HepG2 (cell line): ENCODE data around the gene MRNIP. TPM values are rescaled to one million over a fixed set of nuclear protein-coding genes. Genes with fewer than 3 reads are reported as not detected.

Experiments
- ATAC-seq: fragments of 200-7000 bp; cut with Tn5 transposase; 3 replicates; pipeline ENCODE4 v1.9.1; 2020; ENCODE audit warnings: mild to moderate bottlenecking, moderate library complexity
- BruUV-seq: library from RNA; stranded (reverse); fragments of 400-500 nt; replicated peaks from 2 replicates; lab custom pipeline; 2021; lab: Mats Ljungman, UMichigan
- CTCF ChIA-PET: fragments of 300-600 bp; formaldehyde crosslinking; extraction: SDS; loops from one replicate; lab custom pipeline; 2021; ENCODE audit warnings: low total read pairs, inconsistent platforms, low intra/inter-chr PET ratio; lab: Yijun Ruan, JAX
- POLR2A ChIA-PET: fragments of 350-600 bp; sonication (Branson Sonifier 250); formaldehyde crosslinking; loops from one replicate; lab custom pipeline; 2020; ENCODE audit warnings: antibody characterized with exemption, inconsistent platforms; lab: Yijun Ruan, JAX
- DNase-seq: peaks from one replicate; pipeline ENCODE4 v3.0.0-alpha.2; 2015; ENCODE audit warnings: low spot score
- FAIRE-seq: peaks from 3 replicates; lab custom pipeline; 2011; peaks lifted over from hg19 to GRCh38; lab: Jason Lieb, UNC
- H2AFZ ChIP-seq: one replicate; pipeline ENCODE4 v1.6.1; 2011; ENCODE audit warnings: low read length, inconsistent platforms
- H3K27ac ChIP-seq: fragments of 300-600 bp; 3 replicates; pipeline ENCODE4 v1.8.0; 2011; ENCODE audit warnings: mixed run types, mild to moderate bottlenecking, mixed read lengths, low read length, inconsistent platforms; ENCODE audit not compliant: insufficient read depth; ENCODE audit errors: extremely low read length
- H3K27me3 ChIP-seq, 2 experiments: fragments of 200-600 bp in 1 of 2; 2 replicates in 1 of 2; 3 replicates in 1 of 2; pipeline versions ENCODE4 v1.6.0 to v1.8.0; 2011; ENCODE audit warnings: low read length in 2 of 2, mild to moderate bottlenecking in 2 of 2, moderate library complexity in 2 of 2, inconsistent platforms in 1 of 2; ENCODE audit not compliant: insufficient read depth in 2 of 2, control insufficient read depth in 1 of 2
- H3K36me3 ChIP-seq, 2 experiments: fragments of 200-600 bp in 1 of 2; replicated peaks in 1 of 2; 2 replicates in 1 of 2; 3 replicates in 1 of 2; pipeline versions ENCODE4 v1.5.1 to v1.8.0; 2011; ENCODE audit warnings: low read length in 2 of 2, inconsistent platforms in 1 of 2; ENCODE audit not compliant: insufficient read depth in 2 of 2, control insufficient read depth in 1 of 2
- H3K4me1 ChIP-seq: 2 replicates; pipeline ENCODE4 v1.5.1; 2012; ENCODE audit warnings: low read length, inconsistent platforms; ENCODE audit not compliant: insufficient read depth
- H3K4me2 ChIP-seq: 2 replicates; pipeline ENCODE4 v1.6.0; 2011; ENCODE audit warnings: low read depth, low read length, inconsistent platforms
- H3K4me3 ChIP-seq, 3 experiments: fragments of 200-600 bp in 1 of 3; sonication (generic), shearing (Covaris generic) in 1 of 3; replicated peaks in 1 of 3; 2 replicates each; pipeline ENCODE4 v1.5.1; 2011 to 2016; ENCODE audit warnings: low read length in 3 of 3, inconsistent platforms in 2 of 3, low read depth in 2 of 3, mild to moderate bottlenecking in 2 of 3, control low read depth in 1 of 3, mixed read lengths in 1 of 3; ENCODE audit not compliant: insufficient read depth in 1 of 3
- H3K79me2 ChIP-seq: one replicate; pipeline ENCODE4 v1.6.1; 2011; ENCODE audit warnings: low read length, inconsistent platforms; ENCODE audit not compliant: insufficient read depth
- H3K9ac ChIP-seq: 2 replicates; pipeline ENCODE4 v1.6.0; 2011; ENCODE audit warnings: mild to moderate bottlenecking, low read depth, low read length, inconsistent platforms; ENCODE audit not compliant: insufficient read depth
- H3K9me3 ChIP-seq: 2 replicates; pipeline ENCODE4 v1.5.1; 2012; ENCODE audit warnings: mild to moderate bottlenecking, low read length
- H4K20me1 ChIP-seq: 2 replicates; pipeline ENCODE4 v1.6.0; 2011; ENCODE audit warnings: inconsistent platforms, mild to moderate bottlenecking, low read length, moderate library complexity; ENCODE audit not compliant: insufficient read depth
- CC2D1A ChIP-seq: sonication (generic); formaldehyde crosslinking; IDR thresholded peaks from 2 replicates; pipeline ENCODE4 v1.8.1; 2023; ENCODE audit warnings: mild to moderate bottlenecking, missing genetic modification reagents
- GZF1 ChIP-seq: sonication (generic); formaldehyde crosslinking; IDR thresholded peaks from 2 replicates; pipeline ENCODE4 v1.5.1; 2020; ENCODE audit warnings: mild to moderate bottlenecking, missing genetic modification reagents
- KLF9 ChIP-seq: IDR thresholded peaks from 2 replicates; pipeline ENCODE4 v1.6.1; 2016; ENCODE audit warnings: low read depth
- RARG ChIP-seq: sonication (generic); formaldehyde crosslinking; IDR thresholded peaks from 2 replicates; pipeline ENCODE4 v1.4.0; 2020; ENCODE audit warnings: low read depth, mild to moderate bottlenecking, missing genetic modification reagents
- RBM22 ChIP-seq: fragments of 200-400 bp; formaldehyde crosslinking; optimal IDR thresholded peaks from 2 replicates; pipeline ENCODE3; 2017; ENCODE audit warnings: mild to moderate bottlenecking, low read length, moderate library complexity
- SMARCC2 ChIP-seq: fragments of 450-650 bp; IDR thresholded peaks from 2 replicates; pipeline ENCODE4 v1.6.1; 2017; ENCODE audit warnings: antibody characterized with exemption, mild to moderate bottlenecking
- SNAI1 ChIP-seq: sonication (generic); formaldehyde crosslinking; IDR thresholded peaks from 2 replicates; pipeline ENCODE4 v1.5.0; 2020; ENCODE audit warnings: mild to moderate bottlenecking, missing genetic modification reagents, borderline replicate concordance
- ZFP36 ChIP-seq: fragments of 150-350 bp; IDR thresholded peaks from 2 replicates; pipeline ENCODE4 v1.6.1; 2018; ENCODE audit warnings: borderline replicate concordance, low read length, low read depth; ENCODE audit not compliant: partially characterized antibody
- ZNF10 ChIP-seq: sonication (generic); formaldehyde crosslinking; IDR thresholded peaks from 2 replicates; pipeline ENCODE4 v1.4.0; 2020; ENCODE audit warnings: mild to moderate bottlenecking, low read depth, missing genetic modification reagents, borderline replicate concordance
- ZNF850 ChIP-seq: sonication (generic); formaldehyde crosslinking; conservative IDR thresholded peaks from 2 replicates; pipeline ENCODE4 v1.9.0; 2021; ENCODE audit warnings: mild to moderate bottlenecking, missing genetic modification reagents
- WGBS: methylation state at CpG from one replicate; pipeline ENCODE4 v1.1.6; 2017; ENCODE audit warnings: low lambda C conversion rate; 5-methylcytosine and 5-hydroxymethylcytosine counted together
- in situ Hi-C: cut with HindIII; loops from 2 replicates; pipeline ENCODE4 v1.10.0; 2017; ENCODE audit warnings: low pct_unique_long_range_greater_than_20kb; ENCODE audit not compliant: extremely low pct_ligation_motif_present
- intact Hi-C: fragments of 100-400 bp; cut with micrococcal nuclease; formaldehyde crosslinking; loops from one replicate; pipeline ENCODE4 v1.10.0; 2022; ENCODE audit not compliant: unreplicated experiment
- polyA plus RNA-seq, 8 experiments: library from polyadenylated mRNA; depleted of rRNA in 3 of 8; stranded (reverse) in 7 of 8; unstranded in 1 of 8; fragments of >200 nt; fragmentation: Illumina TruSeq in 4 of 8; extraction: Trizol in 4 of 8; gene quantifications; 2 replicates each; pipeline versions ENCODE4 v1.2.1 to v1.2.3, GENCODE V29; 2011 to 2016; ENCODE audit warnings: low read depth in 4 of 8, missing spikeins in 1 of 8, mixed read lengths in 1 of 8; ENCODE audit not compliant: insufficient read depth in 1 of 8
- total RNA-seq, 5 experiments: library from RNA; depleted of rRNA; stranded (reverse); fragments of >200 nt; fragmentation: Illumina TruSeq; extraction: Trizol; gene quantifications; 2 replicates each; pipeline ENCODE4 v1.2.3, GENCODE V29; 2016; ENCODE audit warnings: low read depth in 1 of 5
- TF ChIP-seq, protein P1 (sequence below): sonication (generic); formaldehyde crosslinking; IDR thresholded peaks from 2 replicates; pipeline ENCODE4 v1.4.0; 2020; ENCODE audit warnings: missing genetic modification reagents
- TF ChIP-seq, protein P2 (sequence below): sonication (generic); formaldehyde crosslinking; IDR thresholded peaks from 2 replicates; pipeline ENCODE4 v1.8.0; 2022; ENCODE audit warnings: missing genetic modification reagents, low read depth, mild to moderate bottlenecking, borderline replicate concordance
- TF ChIP-seq, protein P3 (sequence below): sonication (generic); formaldehyde crosslinking; IDR thresholded peaks from 2 replicates; pipeline ENCODE4 v1.5.1; 2020; ENCODE audit warnings: mild to moderate bottlenecking, missing genetic modification reagents, moderate library complexity

The MRNIP gene
- total and polyA plus RNA-seq, 2 of the 13 experiments (the other 11 are each of a cell fraction or from before 2014, with no cell fraction given) = 15.5 to 34.1 TPM

DNA sequence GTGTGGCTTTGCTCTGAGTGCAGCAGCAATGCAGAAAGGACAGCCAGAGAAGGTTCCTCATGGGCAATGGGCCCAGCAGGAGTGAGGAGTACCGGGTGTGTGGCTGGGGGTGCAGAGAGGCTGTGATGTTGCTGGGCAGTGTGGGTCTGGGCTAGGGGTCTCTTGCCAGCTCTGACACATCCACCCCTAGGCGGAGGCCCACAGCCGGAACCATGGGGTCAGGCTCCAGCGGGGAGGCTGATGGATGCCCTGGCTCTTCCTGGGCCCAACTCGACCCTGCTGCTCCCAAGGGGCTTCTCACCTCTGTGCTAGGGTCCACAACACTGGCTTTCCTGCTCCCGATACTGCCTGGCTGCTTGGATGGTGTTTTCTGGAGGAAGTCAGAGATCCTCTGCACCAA lies 29.2 kb upstream of the MRNIP start:
- ChIA-PET POLR2A (no interaction called here), CTCF (no interaction called here)
- H3K27me3 ChIP-seq = no peaks in the 10 kb centered on the region
- peaks cover 20% of the 10 kb centered on the region for H3K9me3 ChIP-seq
- FAIRE-seq = no peak
- BruUV-seq = no TSS peak
- H3K9ac ChIP-seq = no peak overlapping the region
- H3K36me3 ChIP-seq = peaks cover 47 to 79% of the 10 kb centered on the region in 2 experiments
- ATAC-seq = no peak
- no peaks in the 10 kb centered on the region for H3K4me1 ChIP-seq
- in situ Hi-C loops = no loop called here
- no peaks in the 10 kb centered on the region for H4K20me1 ChIP-seq
- no peak overlapping the region for H3K4me2 ChIP-seq
- 100% methylated on average over 1 of the region's 6 CpGs for whole genome bisulfite sequencing
- no peak for DNase-seq
- H3K79me2 ChIP-seq = no peaks in the 10 kb centered on the region
- intact Hi-C loops = no loop called here
- no peak for TF ChIP-seq ZNF850 (CRISPR knock-in tag)
- no peak for TF ChIP-seq KLF9
- TF ChIP-seq SNAI1 (CRISPR knock-in tag) = no peak
- TF ChIP-seq RBM22 = no peak
- H3K27ac ChIP-seq = no peak overlapping the region
- H3K4me3 ChIP-seq = no peak overlapping the region
- no peak overlapping the region for H2AFZ ChIP-seq

DNA sequence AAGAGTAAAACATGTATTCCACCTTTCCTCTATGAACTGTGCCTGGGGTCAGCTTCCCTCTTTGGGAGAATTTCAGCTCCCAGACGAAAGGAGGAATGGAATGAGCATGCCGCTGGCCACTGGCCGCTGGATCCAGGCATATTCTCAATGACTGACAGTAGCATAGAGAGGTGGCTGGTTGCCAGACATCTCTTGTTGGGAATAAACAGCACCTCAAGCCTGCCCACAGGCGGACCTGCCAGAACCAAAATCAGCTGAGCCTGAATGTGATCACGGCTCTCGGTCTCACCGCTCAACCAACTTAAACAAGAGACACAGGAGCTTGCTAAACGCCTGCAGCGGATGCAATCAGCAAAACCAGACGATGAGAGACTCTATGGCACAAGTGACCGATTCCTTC lies 28.5 kb upstream of the MRNIP start:
- H3K27ac ChIP-seq = no peak overlapping the region
- peaks cover 27% of the 10 kb centered on the region for H3K9me3 ChIP-seq
- H3K9ac ChIP-seq = no peak overlapping the region
- no peak overlapping the region for H3K4me3 ChIP-seq
- H3K4me1 ChIP-seq = no peaks in the 10 kb centered on the region
- BruUV-seq = no TSS peak
- no peaks in the 10 kb centered on the region for H4K20me1 ChIP-seq
- no peaks in the 10 kb centered on the region for H3K79me2 ChIP-seq
- 97% methylated on average over 11 of the region's 11 CpGs for WGBS
- ChIA-PET CTCF (no interaction called here), POLR2A (no interaction called here)
- ATAC-seq (no peak), FAIRE-seq (no peak), DNase-seq (no peak)
- H3K36me3 ChIP-seq = peaks cover 43 to 79% of the 10 kb centered on the region in 2 experiments
- intact Hi-C loops (no loop called here), in situ Hi-C loops (no loop called here)
- H3K27me3 ChIP-seq = no peaks in the 10 kb centered on the region
- H2AFZ ChIP-seq = no peak overlapping the region
- no peak overlapping the region for H3K4me2 ChIP-seq
- TF ChIP-seq SMARCC2 = no peak
- no peak for TF ChIP-seq RARG (CRISPR knock-in tag)
- TF ChIP-seq, protein P1, sequence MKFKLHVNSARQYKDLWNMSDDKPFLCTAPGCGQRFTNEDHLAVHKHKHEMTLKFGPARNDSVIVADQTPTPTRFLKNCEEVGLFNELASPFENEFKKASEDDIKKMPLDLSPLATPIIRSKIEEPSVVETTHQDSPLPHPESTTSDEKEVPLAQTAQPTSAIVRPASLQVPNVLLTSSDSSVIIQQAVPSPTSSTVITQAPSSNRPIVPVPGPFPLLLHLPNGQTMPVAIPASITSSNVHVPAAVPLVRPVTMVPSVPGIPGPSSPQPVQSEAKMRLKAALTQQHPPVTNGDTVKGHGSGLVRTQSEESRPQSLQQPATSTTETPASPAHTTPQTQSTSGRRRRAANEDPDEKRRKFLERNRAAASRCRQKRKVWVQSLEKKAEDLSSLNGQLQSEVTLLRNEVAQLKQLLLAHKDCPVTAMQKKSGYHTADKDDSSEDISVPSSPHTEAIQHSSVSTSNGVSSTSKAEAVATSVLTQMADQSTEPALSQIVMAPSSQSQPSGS (CRISPR knock-in tag) = no peak
- TF ChIP-seq, protein P2, sequence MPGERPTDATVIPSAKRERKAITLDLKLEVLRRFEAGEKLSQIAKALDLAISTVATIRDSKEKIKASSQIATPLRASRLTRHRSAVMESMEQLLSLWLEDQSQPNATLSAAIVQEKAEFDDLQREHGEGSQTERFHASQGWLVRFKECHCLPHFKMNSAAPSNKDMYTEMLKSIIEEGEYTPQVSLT (CRISPR knock-in tag) = no peak
- no peak for TF ChIP-seq ZFP36
- TF ChIP-seq, protein P3, sequence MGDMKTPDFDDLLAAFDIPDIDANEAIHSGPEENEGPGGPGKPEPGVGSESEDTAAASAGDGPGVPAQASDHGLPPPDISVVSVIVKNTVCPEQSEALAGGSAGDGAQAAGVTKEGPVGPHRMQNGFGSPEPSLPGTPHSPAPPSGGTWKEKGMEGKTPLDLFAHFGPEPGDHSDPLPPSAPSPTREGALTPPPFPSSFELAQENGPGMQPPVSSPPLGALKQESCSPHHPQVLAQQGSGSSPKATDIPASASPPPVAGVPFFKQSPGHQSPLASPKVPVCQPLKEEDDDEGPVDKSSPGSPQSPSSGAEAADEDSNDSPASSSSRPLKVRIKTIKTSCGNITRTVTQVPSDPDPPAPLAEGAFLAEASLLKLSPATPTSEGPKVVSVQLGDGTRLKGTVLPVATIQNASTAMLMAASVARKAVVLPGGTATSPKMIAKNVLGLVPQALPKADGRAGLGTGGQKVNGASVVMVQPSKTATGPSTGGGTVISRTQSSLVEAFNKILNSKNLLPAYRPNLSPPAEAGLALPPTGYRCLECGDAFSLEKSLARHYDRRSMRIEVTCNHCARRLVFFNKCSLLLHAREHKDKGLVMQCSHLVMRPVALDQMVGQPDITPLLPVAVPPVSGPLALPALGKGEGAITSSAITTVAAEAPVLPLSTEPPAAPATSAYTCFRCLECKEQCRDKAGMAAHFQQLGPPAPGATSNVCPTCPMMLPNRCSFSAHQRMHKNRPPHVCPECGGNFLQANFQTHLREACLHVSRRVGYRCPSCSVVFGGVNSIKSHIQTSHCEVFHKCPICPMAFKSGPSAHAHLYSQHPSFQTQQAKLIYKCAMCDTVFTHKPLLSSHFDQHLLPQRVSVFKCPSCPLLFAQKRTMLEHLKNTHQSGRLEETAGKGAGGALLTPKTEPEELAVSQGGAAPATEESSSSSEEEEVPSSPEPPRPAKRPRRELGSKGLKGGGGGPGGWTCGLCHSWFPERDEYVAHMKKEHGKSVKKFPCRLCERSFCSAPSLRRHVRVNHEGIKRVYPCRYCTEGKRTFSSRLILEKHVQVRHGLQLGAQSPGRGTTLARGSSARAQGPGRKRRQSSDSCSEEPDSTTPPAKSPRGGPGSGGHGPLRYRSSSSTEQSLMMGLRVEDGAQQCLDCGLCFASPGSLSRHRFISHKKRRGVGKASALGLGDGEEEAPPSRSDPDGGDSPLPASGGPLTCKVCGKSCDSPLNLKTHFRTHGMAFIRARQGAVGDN = no peak
- TF ChIP-seq ZNF10 (CRISPR knock-in tag) = no peak
- TF ChIP-seq CC2D1A (CRISPR knock-in tag) = no peak
- TF ChIP-seq GZF1 (CRISPR knock-in tag) = no peak
